Endodermal cell (in vitro differentiated cells): ENCODE data around the gene POLR2H. TPM values are rescaled to one million over a fixed set of nuclear protein-coding genes. Genes with fewer than 3 reads are reported as not detected.

Source experiments
- DNase-seq: peaks from one replicate; pipeline ENCODE4 v3.0.0-alpha.2; 2017
- H3K27ac ChIP-seq: 2 replicates; pipeline ENCODE4 v1.5.1; 2013; ENCODE audit warnings: mild to moderate bottlenecking, low read depth, low read length, moderate library complexity
- H3K27me3 ChIP-seq: 2 replicates; pipeline ENCODE4 v1.6.1; 2013; ENCODE audit warnings: mild to moderate bottlenecking, low read length, moderate library complexity; ENCODE audit not compliant: insufficient read depth, control insufficient read depth, poor library complexity, severe bottlenecking
- H3K36me3 ChIP-seq: 2 replicates; pipeline ENCODE4 v1.7.0; 2013; ENCODE audit warnings: mild to moderate bottlenecking, low read length, moderate library complexity; ENCODE audit not compliant: control insufficient read depth, insufficient read depth
- H3K4me1 ChIP-seq: one replicate; pipeline ENCODE4 v1.7.0; 2013; ENCODE audit warnings: low read length; ENCODE audit not compliant: control insufficient read depth, insufficient read depth
- H3K4me3 ChIP-seq: 2 replicates; pipeline ENCODE4 v1.5.1; 2013; ENCODE audit warnings: mild to moderate bottlenecking, low read length, moderate library complexity
- H3K9ac ChIP-seq: 2 replicates; pipeline ENCODE4 v1.6.1; 2013; ENCODE audit warnings: mild to moderate bottlenecking, low read length, moderate library complexity; ENCODE audit not compliant: poor library complexity, severe bottlenecking; ENCODE audit errors: extremely low read depth
- H3K9me3 ChIP-seq: 2 replicates; pipeline ENCODE4 v1.6.1; 2013; ENCODE audit warnings: mild to moderate bottlenecking, low read length, moderate library complexity; ENCODE audit not compliant: control insufficient read depth
- H3K27ac Mint-ChIP-seq: 2 replicates; pipeline ENCODE4 v1.8.0; 2020; ENCODE audit warnings: mixed read lengths
- H3K27me3 Mint-ChIP-seq: 2 replicates; pipeline ENCODE4 v1.8.0; 2021; ENCODE audit warnings: mild to moderate bottlenecking, mixed read lengths; ENCODE audit not compliant: insufficient read depth
- H3K36me3 Mint-ChIP-seq: 2 replicates; pipeline ENCODE4 v1.8.0; 2020; ENCODE audit warnings: low read depth, mixed read lengths
- H3K4me1 Mint-ChIP-seq: 2 replicates; pipeline ENCODE4 v1.8.0; 2020; ENCODE audit warnings: mixed read lengths
- H3K4me3 Mint-ChIP-seq: 2 replicates; pipeline ENCODE4 v1.8.0; 2020; ENCODE audit warnings: mild to moderate bottlenecking, moderate library complexity, mixed read lengths
- H3K9me3 Mint-ChIP-seq: 2 replicates; pipeline ENCODE4 v1.8.0; 2020; ENCODE audit warnings: mild to moderate bottlenecking, mixed read lengths
- WGBS, 2 experiments: methylation state at CpG; one replicate each; pipeline versions ENCODE4 v1.1.5 to v1.1.7; 2013; ENCODE audit warnings: missing lambda C conversion rate in 2 of 2, mixed read lengths in 1 of 2; ENCODE audit not compliant: insufficient coverage in 1 of 2, insufficient read length in 1 of 2; 5-methylcytosine and 5-hydroxymethylcytosine counted together
- total RNA-seq, 2 donors: library from RNA; stranded (reverse); fragmentation: NEBNext Ultra II Directional in 1 of 2; extraction: Animal tissue kit (Norgen Biotek cat#: 25700) in 1 of 2; gene quantifications; 2 replicates in 1 of 2; 3 replicates in 1 of 2; pipeline ENCODE4 v1.2.1, GENCODE V29; 2021
- TF ChIP-seq, protein P1 (sequence below): fragments of 200-600 bp; sonication (generic); conservative IDR thresholded peaks from 2 replicates; pipeline ENCODE4 v1.5.0; 2021; ENCODE audit warnings: antibody characterized with exemption, mild to moderate bottlenecking

POLR2H gene
- total RNA-seq, 2 donors from 2014 or later = 95.9 to 117 TPM

DNA sequence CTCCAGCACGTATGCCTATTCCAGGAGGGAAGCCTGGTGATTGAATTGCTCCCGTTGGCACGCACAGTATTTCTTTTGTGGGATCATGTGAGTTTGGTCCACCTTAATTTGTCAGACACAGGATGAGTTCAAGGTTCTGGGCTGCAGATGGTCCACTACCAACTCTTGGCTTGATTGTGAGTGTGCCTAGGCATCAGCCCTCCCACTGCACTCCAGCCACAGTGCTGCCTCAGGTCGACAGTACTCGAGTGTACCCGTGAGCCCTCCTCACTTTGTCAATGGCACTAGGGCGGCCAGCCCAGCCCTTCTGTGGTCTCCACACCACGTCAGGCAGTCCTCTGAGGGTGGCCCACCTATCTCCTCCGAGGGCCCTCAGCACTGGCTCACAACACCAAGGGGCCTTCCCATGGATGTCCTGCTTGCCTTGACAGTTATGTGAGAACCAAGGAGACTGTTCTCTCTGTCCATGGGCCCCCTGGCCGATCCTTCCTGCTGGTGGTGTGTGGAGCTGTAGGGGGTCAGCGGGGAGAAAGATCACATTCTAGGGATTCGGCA, 48.5 kb downstream of the POLR2H start:
- Mint-ChIP-seq H3K27ac (no peak overlapping the region), H3K4me3 (no peak overlapping the region), H3K36me3 (no peaks in the 10 kb centered on the region), H3K4me1 (peaks cover 4% of the 10 kb centered on the region), H3K27me3 (peaks cover 6% of the 10 kb centered on the region), H3K9me3 (no peaks in the 10 kb centered on the region)
- no peak overlapping the region for H3K9ac ChIP-seq
- no peaks in the 10 kb centered on the region for H3K9me3 ChIP-seq
- no peaks in the 10 kb centered on the region for H3K27me3 ChIP-seq
- H3K36me3 ChIP-seq = no peaks in the 10 kb centered on the region
- H3K4me1 ChIP-seq = no peaks in the 10 kb centered on the region
- 92 to 93% methylated on average over 8 to 12 of the region's 12 CpGs for WGBS, 2 experiments
- H3K27ac ChIP-seq = no peak overlapping the region
- TF ChIP-seq, protein P1, sequence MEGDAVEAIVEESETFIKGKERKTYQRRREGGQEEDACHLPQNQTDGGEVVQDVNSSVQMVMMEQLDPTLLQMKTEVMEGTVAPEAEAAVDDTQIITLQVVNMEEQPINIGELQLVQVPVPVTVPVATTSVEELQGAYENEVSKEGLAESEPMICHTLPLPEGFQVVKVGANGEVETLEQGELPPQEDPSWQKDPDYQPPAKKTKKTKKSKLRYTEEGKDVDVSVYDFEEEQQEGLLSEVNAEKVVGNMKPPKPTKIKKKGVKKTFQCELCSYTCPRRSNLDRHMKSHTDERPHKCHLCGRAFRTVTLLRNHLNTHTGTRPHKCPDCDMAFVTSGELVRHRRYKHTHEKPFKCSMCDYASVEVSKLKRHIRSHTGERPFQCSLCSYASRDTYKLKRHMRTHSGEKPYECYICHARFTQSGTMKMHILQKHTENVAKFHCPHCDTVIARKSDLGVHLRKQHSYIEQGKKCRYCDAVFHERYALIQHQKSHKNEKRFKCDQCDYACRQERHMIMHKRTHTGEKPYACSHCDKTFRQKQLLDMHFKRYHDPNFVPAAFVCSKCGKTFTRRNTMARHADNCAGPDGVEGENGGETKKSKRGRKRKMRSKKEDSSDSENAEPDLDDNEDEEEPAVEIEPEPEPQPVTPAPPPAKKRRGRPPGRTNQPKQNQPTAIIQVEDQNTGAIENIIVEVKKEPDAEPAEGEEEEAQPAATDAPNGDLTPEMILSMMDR = no peak
- no peak overlapping the region for H3K4me3 ChIP-seq
- no peak for DNase-seq

DNA sequence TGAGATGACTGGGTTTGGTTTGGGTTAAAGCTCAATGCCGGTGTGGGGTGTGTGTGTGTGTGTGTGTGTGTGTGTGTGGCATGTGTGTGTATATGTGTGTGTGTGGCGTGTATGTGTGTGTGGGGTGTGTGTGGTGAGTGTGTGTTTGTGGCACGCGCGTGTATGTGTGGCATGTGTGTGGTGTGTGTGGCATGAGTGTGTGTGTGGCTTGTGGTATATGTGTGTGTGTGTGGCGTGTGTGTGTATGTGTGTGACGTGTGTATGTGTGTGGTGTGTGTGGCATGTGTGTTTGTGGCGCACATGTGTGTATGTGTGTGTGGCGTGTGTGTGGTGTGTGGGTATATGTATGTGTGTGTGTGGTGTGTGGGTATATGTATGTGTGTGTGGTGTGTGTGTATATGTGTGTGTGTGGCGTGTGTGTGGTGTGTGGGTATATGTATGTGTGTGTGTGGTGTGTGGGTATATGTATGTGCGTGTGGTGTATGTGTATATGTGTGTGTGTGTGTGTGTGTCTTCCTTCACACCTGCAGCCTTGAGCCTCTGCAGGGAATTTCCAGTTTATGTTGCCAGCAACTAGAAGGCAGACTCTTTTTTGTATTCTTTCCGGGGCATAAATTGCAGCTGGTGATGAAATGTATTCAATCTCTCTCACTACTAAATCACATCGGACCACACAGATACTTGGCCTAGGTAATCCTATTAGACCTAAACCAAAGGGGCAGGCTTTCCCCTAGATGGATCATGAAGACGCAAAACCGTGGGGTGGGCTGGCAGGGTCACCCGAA, 53.1 kb downstream of the POLR2H start:
- DNase-seq = no peak
- TF ChIP-seq, protein P1 = no peak
- Histone ChIP-seq H3K9me3 (no peaks in the 10 kb centered on the region), H3K27ac (no peak overlapping the region), H3K27me3 (no peaks in the 10 kb centered on the region), H3K4me1 (no peaks in the 10 kb centered on the region), H3K9ac (no peak overlapping the region), H3K36me3 (no peaks in the 10 kb centered on the region), H3K4me3 (no peak overlapping the region)
- Mint-ChIP-seq H3K36me3 (no peaks in the 10 kb centered on the region), H3K27me3 (peaks cover 3% of the 10 kb centered on the region), H3K9me3 (no peaks in the 10 kb centered on the region), H3K27ac (no peak overlapping the region), H3K4me3 (no peak overlapping the region), H3K4me1 (no peaks in the 10 kb centered on the region)
- WGBS, 2 experiments = 75 to 87% methylated on average over 5 to 16 of the region's 16 CpGs

DNA sequence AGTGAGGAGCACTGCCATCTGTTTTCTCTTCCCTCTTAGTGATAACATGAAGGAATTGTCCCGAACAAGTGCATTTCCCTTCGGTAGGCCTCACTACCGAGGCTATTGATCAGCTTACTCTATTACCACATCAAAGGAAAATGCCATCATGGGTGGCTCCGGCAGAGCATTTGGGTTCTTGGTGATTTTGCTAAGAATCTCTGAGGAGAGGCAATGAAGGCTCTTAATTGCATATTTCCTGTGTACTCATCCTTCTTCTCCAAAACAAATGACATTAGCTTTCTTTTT, 53.6 kb downstream of the POLR2H start:
- H3K4me1 ChIP-seq = no peaks in the 10 kb centered on the region
- H3K27ac Mint-ChIP-seq = no peak overlapping the region
- TF ChIP-seq, protein P1 = no peak
- H3K27ac ChIP-seq = no peak overlapping the region
- no peaks in the 10 kb centered on the region for H3K4me1 Mint-ChIP-seq
- H3K4me3 Mint-ChIP-seq = no peak overlapping the region
- no peak overlapping the region for H3K9ac ChIP-seq
- peaks cover 3% of the 10 kb centered on the region for H3K27me3 Mint-ChIP-seq
- no peaks in the 10 kb centered on the region for H3K9me3 Mint-ChIP-seq
- no peak for DNase-seq
- WGBS, 2 experiments = 69% methylated on average over 4 of the region's 4 CpGs; no CpG with 5 or more reads in 1 of the 2 experiments
- H3K36me3 ChIP-seq = no peaks in the 10 kb centered on the region
- H3K9me3 ChIP-seq = no peaks in the 10 kb centered on the region
- H3K36me3 Mint-ChIP-seq = no peaks in the 10 kb centered on the region
- H3K4me3 ChIP-seq = no peak overlapping the region
- H3K27me3 ChIP-seq = no peaks in the 10 kb centered on the region
